PFSK-1 (cell line): ENCODE results near the gene ATP11A.

ENCODE experiments used
- FOXP2 ChIP-seq: optimal IDR thresholded peaks from 2 replicates; pipeline ENCODE3; 2011; ENCODE audit warnings: borderline replicate concordance, control low read depth, inconsistent platforms; ENCODE audit not compliant: insufficient read depth; ENCODE audit errors: extremely low read length, extremely low read depth
- POLR2AphosphoS5 ChIP-seq: IDR thresholded peaks from 2 replicates; pipeline ENCODE4 v1.6.1; 2012; ENCODE audit warnings: low read depth, mild to moderate bottlenecking, control low read depth, low read length, moderate library complexity
- SIN3A ChIP-seq: IDR thresholded peaks from 2 replicates; pipeline ENCODE4 v1.6.1; 2012; ENCODE audit warnings: mild to moderate bottlenecking, low read length, moderate library complexity, borderline replicate concordance; ENCODE audit not compliant: insufficient read depth
- TAF1 ChIP-seq: IDR thresholded peaks from 2 replicates; pipeline ENCODE4 v1.6.1; 2012; ENCODE audit warnings: low read length, control low read depth, borderline replicate concordance; ENCODE audit not compliant: insufficient read depth
- TF ChIP-seq, protein P1 (sequence below), 2 experiments: IDR thresholded peaks; 2 replicates each; pipeline versions ENCODE4 v1.6.1 to v1.8.0; 2011 to 2012; ENCODE audit warnings: low read depth in 2 of 2, low read length in 2 of 2, control low read depth in 1 of 2, inconsistent platforms in 1 of 2, mild to moderate bottlenecking in 1 of 2, moderate library complexity in 1 of 2; ENCODE audit not compliant: insufficient read depth in 1 of 2

DNA sequence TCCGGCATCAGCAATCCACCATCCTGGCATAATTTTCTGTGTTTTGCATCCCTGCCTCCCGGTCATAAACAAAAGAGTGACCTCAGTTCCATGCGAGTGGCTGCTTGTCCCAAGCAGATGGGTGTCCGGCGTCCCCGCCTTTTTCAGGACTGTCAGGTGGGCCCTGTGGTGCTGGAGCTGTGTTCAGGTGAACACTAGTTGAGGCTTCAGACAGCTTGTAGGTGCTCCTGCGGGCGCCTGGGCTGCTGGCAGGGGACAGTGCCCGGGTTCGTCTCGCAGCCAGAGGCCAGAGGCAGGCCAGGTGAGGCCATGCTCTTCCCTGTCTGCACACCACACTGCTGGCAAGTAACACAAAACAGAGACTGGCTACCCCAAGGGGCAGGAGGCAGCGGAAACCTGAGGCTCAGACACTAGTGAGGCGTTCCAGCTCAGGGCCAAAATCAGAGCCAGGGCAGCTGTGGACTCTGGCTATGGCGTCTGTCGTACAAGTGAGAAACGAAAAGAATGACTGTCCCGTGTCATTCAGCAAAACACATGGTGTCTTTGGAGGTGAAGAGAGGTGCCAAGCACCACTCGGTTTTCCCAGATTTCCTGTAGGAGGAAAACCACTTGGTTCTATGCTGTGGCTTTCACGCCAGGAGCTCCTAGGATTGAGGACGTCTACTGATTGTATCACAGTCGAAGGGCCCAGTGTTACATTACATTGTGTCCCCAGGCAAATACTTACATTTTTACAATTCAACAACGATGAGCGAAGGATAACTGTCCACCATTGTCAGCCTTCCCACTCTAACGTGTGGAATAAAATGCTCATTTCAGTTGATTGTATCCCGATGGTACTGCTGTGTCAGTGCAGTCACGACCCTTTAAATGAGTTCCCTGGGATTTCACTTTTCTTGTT, 104.0 kb downstream of the ATP11A start:
- TF ChIP-seq POLR2AphosphoS5, result no peak
- TF ChIP-seq TAF1, result no peak
- no peak for TF ChIP-seq SIN3A
- TF ChIP-seq, protein P1, sequence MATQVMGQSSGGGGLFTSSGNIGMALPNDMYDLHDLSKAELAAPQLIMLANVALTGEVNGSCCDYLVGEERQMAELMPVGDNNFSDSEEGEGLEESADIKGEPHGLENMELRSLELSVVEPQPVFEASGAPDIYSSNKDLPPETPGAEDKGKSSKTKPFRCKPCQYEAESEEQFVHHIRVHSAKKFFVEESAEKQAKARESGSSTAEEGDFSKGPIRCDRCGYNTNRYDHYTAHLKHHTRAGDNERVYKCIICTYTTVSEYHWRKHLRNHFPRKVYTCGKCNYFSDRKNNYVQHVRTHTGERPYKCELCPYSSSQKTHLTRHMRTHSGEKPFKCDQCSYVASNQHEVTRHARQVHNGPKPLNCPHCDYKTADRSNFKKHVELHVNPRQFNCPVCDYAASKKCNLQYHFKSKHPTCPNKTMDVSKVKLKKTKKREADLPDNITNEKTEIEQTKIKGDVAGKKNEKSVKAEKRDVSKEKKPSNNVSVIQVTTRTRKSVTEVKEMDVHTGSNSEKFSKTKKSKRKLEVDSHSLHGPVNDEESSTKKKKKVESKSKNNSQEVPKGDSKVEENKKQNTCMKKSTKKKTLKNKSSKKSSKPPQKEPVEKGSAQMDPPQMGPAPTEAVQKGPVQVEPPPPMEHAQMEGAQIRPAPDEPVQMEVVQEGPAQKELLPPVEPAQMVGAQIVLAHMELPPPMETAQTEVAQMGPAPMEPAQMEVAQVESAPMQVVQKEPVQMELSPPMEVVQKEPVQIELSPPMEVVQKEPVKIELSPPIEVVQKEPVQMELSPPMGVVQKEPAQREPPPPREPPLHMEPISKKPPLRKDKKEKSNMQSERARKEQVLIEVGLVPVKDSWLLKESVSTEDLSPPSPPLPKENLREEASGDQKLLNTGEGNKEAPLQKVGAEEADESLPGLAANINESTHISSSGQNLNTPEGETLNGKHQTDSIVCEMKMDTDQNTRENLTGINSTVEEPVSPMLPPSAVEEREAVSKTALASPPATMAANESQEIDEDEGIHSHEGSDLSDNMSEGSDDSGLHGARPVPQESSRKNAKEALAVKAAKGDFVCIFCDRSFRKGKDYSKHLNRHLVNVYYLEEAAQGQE (IDR thresholded peaks at IDR 0.05; ENCODE audit: insufficient read depth in 1 of 2, low read depth in 2 of 2, low read length in 2 of 2), result no peak
- no peak for TF ChIP-seq FOXP2
